HepG2 (cell line): Measurements from ENCODE around the gene FUZ. TPM values are rescaled to one million over a fixed set of nuclear protein-coding genes. Genes with fewer than 3 reads are reported as not detected.
A peak's percentile ranks its signal among the peaks of the same experiment; 100 is the strongest.

Source experiments
- ATAC-seq: fragments of 200-7000 bp; cut with Tn5 transposase; 3 replicates; pipeline ENCODE4 v1.9.1; 2020; ENCODE audit warnings: mild to moderate bottlenecking, moderate library complexity
- BruUV-seq: library from RNA; stranded (reverse); fragments of 400-500 nt; replicated peaks from 2 replicates; lab custom pipeline; 2021; lab: Mats Ljungman, UMichigan
- CTCF ChIA-PET: fragments of 300-600 bp; formaldehyde crosslinking; extraction: SDS; loops from one replicate; lab custom pipeline; 2021; ENCODE audit warnings: low total read pairs, inconsistent platforms, low intra/inter-chr PET ratio; lab: Yijun Ruan, JAX
- POLR2A ChIA-PET: fragments of 350-600 bp; sonication (Branson Sonifier 250); formaldehyde crosslinking; loops from one replicate; lab custom pipeline; 2020; ENCODE audit warnings: antibody characterized with exemption, inconsistent platforms; lab: Yijun Ruan, JAX
- DNase-seq: peaks from one replicate; pipeline ENCODE4 v3.0.0-alpha.2; 2015; ENCODE audit warnings: low spot score
- FAIRE-seq: peaks from 3 replicates; lab custom pipeline; 2011; peaks lifted over from hg19 to GRCh38; lab: Jason Lieb, UNC
- H2AFZ ChIP-seq: one replicate; pipeline ENCODE4 v1.6.1; 2011; ENCODE audit warnings: low read length, inconsistent platforms
- H3K27ac ChIP-seq: fragments of 300-600 bp; 3 replicates; pipeline ENCODE4 v1.8.0; 2011; ENCODE audit warnings: mixed run types, mild to moderate bottlenecking, mixed read lengths, low read length, inconsistent platforms; ENCODE audit not compliant: insufficient read depth; ENCODE audit errors: extremely low read length
- H3K27me3 ChIP-seq, 2 experiments: fragments of 200-600 bp in 1 of 2; 2 replicates in 1 of 2; 3 replicates in 1 of 2; pipeline versions ENCODE4 v1.6.0 to v1.8.0; 2011; ENCODE audit warnings: low read length in 2 of 2, mild to moderate bottlenecking in 2 of 2, moderate library complexity in 2 of 2, inconsistent platforms in 1 of 2; ENCODE audit not compliant: insufficient read depth in 2 of 2, control insufficient read depth in 1 of 2
- H3K36me3 ChIP-seq, 2 experiments: fragments of 200-600 bp in 1 of 2; replicated peaks in 1 of 2; 2 replicates in 1 of 2; 3 replicates in 1 of 2; pipeline versions ENCODE4 v1.5.1 to v1.8.0; 2011; ENCODE audit warnings: low read length in 2 of 2, inconsistent platforms in 1 of 2; ENCODE audit not compliant: insufficient read depth in 2 of 2, control insufficient read depth in 1 of 2
- H3K4me1 ChIP-seq: 2 replicates; pipeline ENCODE4 v1.5.1; 2012; ENCODE audit warnings: low read length, inconsistent platforms; ENCODE audit not compliant: insufficient read depth
- H3K4me2 ChIP-seq: 2 replicates; pipeline ENCODE4 v1.6.0; 2011; ENCODE audit warnings: low read depth, low read length, inconsistent platforms
- H3K4me3 ChIP-seq, 3 experiments: fragments of 200-600 bp in 1 of 3; sonication (generic), shearing (Covaris generic) in 1 of 3; replicated peaks in 1 of 3; 2 replicates each; pipeline ENCODE4 v1.5.1; 2011 to 2016; ENCODE audit warnings: low read length in 3 of 3, inconsistent platforms in 2 of 3, low read depth in 2 of 3, mild to moderate bottlenecking in 2 of 3, control low read depth in 1 of 3, mixed read lengths in 1 of 3; ENCODE audit not compliant: insufficient read depth in 1 of 3
- H3K79me2 ChIP-seq: one replicate; pipeline ENCODE4 v1.6.1; 2011; ENCODE audit warnings: low read length, inconsistent platforms; ENCODE audit not compliant: insufficient read depth
- H3K9ac ChIP-seq: 2 replicates; pipeline ENCODE4 v1.6.0; 2011; ENCODE audit warnings: mild to moderate bottlenecking, low read depth, low read length, inconsistent platforms; ENCODE audit not compliant: insufficient read depth
- H3K9me3 ChIP-seq: 2 replicates; pipeline ENCODE4 v1.5.1; 2012; ENCODE audit warnings: mild to moderate bottlenecking, low read length
- H4K20me1 ChIP-seq: 2 replicates; pipeline ENCODE4 v1.6.0; 2011; ENCODE audit warnings: inconsistent platforms, mild to moderate bottlenecking, low read length, moderate library complexity; ENCODE audit not compliant: insufficient read depth
- AGO2 ChIP-seq: fragments of 200-400 bp; formaldehyde crosslinking; optimal IDR thresholded peaks from 2 replicates; pipeline ENCODE3; 2017; ENCODE audit warnings: mild to moderate bottlenecking, low read depth, low read length, moderate library complexity
- ETV6 ChIP-seq: sonication (generic); formaldehyde crosslinking; conservative IDR thresholded peaks from 2 replicates; pipeline ENCODE4 v1.4.0; 2020; ENCODE audit warnings: missing genetic modification reagents
- HHEX ChIP-seq: IDR thresholded peaks from 2 replicates; pipeline ENCODE4 v1.6.1; 2016; ENCODE audit warnings: control low read depth
- MIXL1 ChIP-seq: IDR thresholded peaks from 2 replicates; pipeline ENCODE4 v1.6.1; 2016
- MYNN ChIP-seq: sonication (generic); formaldehyde crosslinking; IDR thresholded peaks from 2 replicates; pipeline ENCODE4 v1.4.0; 2020; ENCODE audit warnings: mild to moderate bottlenecking, low read depth, missing genetic modification reagents
- POGZ ChIP-seq: sonication (generic); formaldehyde crosslinking; IDR thresholded peaks from 2 replicates; pipeline ENCODE4 v1.4.0; 2020; ENCODE audit warnings: mild to moderate bottlenecking, missing genetic modification reagents
- RBFOX2 ChIP-seq: fragments of 200-400 bp; formaldehyde crosslinking; IDR thresholded peaks from 2 replicates; pipeline ENCODE4 v1.6.1; 2017; ENCODE audit warnings: low read depth, mild to moderate bottlenecking, low read length
- RBM39 ChIP-seq: fragments of 200-400 bp; formaldehyde crosslinking; IDR thresholded peaks from one replicate; pipeline ENCODE4 v1.6.1; 2018; ENCODE audit warnings: antibody characterized with exemption, mild to moderate bottlenecking, low read depth, low read length; ENCODE audit not compliant: poor library complexity, severe bottlenecking
- RNF2 ChIP-seq: fragments of 450-650 bp; conservative IDR thresholded peaks from 2 replicates; pipeline ENCODE4 v1.6.1; 2016; ENCODE audit warnings: low read depth
- ZNF17 ChIP-seq: sonication (generic); formaldehyde crosslinking; IDR thresholded peaks from 2 replicates; pipeline ENCODE4 v1.5.0; 2020; ENCODE audit warnings: mild to moderate bottlenecking, missing genetic modification reagents
- ZNF569 ChIP-seq: sonication (generic); formaldehyde crosslinking; IDR thresholded peaks from 2 replicates; pipeline ENCODE4 v1.5.0; 2020; ENCODE audit warnings: mild to moderate bottlenecking, missing genetic modification reagents, moderate library complexity, borderline replicate concordance
- ZNF577 ChIP-seq: sonication (generic); formaldehyde crosslinking; IDR thresholded peaks from 2 replicates; pipeline ENCODE4 v1.4.0; 2020; ENCODE audit warnings: mild to moderate bottlenecking, low read depth, missing genetic modification reagents, borderline replicate concordance
- WGBS: methylation state at CpG from one replicate; pipeline ENCODE4 v1.1.6; 2017; ENCODE audit warnings: low lambda C conversion rate; 5-methylcytosine and 5-hydroxymethylcytosine counted together
- in situ Hi-C: cut with HindIII; loops from 2 replicates; pipeline ENCODE4 v1.10.0; 2017; ENCODE audit warnings: low pct_unique_long_range_greater_than_20kb; ENCODE audit not compliant: extremely low pct_ligation_motif_present
- intact Hi-C: fragments of 100-400 bp; cut with micrococcal nuclease; formaldehyde crosslinking; loops from one replicate; pipeline ENCODE4 v1.10.0; 2022; ENCODE audit not compliant: unreplicated experiment
- polyA plus RNA-seq, 8 experiments: library from polyadenylated mRNA; depleted of rRNA in 3 of 8; stranded (reverse) in 7 of 8; unstranded in 1 of 8; fragments of >200 nt; fragmentation: Illumina TruSeq in 4 of 8; extraction: Trizol in 4 of 8; gene quantifications; 2 replicates each; pipeline versions ENCODE4 v1.2.1 to v1.2.3, GENCODE V29; 2011 to 2016; ENCODE audit warnings: low read depth in 4 of 8, missing spikeins in 1 of 8, mixed read lengths in 1 of 8; ENCODE audit not compliant: insufficient read depth in 1 of 8
- total RNA-seq, 5 experiments: library from RNA; depleted of rRNA; stranded (reverse); fragments of >200 nt; fragmentation: Illumina TruSeq; extraction: Trizol; gene quantifications; 2 replicates each; pipeline ENCODE4 v1.2.3, GENCODE V29; 2016; ENCODE audit warnings: low read depth in 1 of 5
- TF ChIP-seq, protein P1 (sequence below): sonication (generic); formaldehyde crosslinking; IDR thresholded peaks from 2 replicates; pipeline ENCODE4 v1.4.0; 2020; ENCODE audit warnings: missing genetic modification reagents
- TF ChIP-seq, protein P2 (sequence below): sonication (generic); formaldehyde crosslinking; IDR thresholded peaks from 2 replicates; pipeline ENCODE4 v1.5.1; 2020; ENCODE audit warnings: missing genetic modification reagents, mild to moderate bottlenecking, borderline replicate concordance
- TF ChIP-seq, protein P3 (sequence below): sonication (generic); formaldehyde crosslinking; IDR thresholded peaks from 2 replicates; pipeline ENCODE4 v1.5.1; 2020; ENCODE audit warnings: missing genetic modification reagents, mild to moderate bottlenecking, borderline replicate concordance

The FUZ gene
- total and polyA plus RNA-seq, 2 of the 13 experiments (the other 11 are each of a cell fraction or from before 2014, with no cell fraction given): 0.08 TPM; not detected in 1

DNA sequence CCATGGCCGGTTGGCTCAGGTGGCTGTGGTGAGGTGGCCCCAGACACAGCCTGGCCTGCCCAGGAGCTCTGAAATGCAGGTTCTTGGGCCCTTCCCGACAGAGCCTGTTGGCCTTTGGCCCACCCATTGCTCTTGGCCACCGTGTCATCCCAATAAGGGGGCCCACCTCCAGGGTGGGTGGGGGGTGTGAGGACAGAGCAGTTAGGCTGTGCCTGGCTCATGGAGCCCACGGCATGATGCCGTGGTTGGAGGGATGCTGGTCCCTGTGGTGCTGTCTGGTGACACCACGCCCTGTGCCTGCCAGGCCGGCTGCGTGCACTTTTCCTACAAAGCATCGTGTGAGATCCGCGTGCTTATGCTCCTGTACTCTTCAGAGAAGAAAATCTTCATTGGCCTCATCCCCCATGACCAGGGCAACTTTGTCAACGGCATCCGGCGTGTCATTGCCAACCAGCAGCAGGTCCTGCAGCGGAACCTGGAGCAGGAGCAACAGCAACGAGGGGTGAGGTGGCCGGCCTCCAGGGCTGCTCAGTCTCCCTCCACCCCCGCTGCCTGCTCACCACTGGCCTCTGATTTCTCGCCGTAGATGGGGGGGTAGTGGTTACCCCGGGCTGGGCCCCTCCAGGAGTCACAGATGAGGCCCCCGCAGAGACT, 46.7 kb upstream of the FUZ start (continued):
- TF ChIP-seq, protein P1, sequence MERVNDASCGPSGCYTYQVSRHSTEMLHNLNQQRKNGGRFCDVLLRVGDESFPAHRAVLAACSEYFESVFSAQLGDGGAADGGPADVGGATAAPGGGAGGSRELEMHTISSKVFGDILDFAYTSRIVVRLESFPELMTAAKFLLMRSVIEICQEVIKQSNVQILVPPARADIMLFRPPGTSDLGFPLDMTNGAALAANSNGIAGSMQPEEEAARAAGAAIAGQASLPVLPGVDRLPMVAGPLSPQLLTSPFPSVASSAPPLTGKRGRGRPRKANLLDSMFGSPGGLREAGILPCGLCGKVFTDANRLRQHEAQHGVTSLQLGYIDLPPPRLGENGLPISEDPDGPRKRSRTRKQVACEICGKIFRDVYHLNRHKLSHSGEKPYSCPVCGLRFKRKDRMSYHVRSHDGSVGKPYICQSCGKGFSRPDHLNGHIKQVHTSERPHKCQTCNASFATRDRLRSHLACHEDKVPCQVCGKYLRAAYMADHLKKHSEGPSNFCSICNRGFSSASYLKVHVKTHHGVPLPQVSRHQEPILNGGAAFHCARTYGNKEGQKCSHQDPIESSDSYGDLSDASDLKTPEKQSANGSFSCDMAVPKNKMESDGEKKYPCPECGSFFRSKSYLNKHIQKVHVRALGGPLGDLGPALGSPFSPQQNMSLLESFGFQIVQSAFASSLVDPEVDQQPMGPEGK (CRISPR knock-in tag): 0 out of 2 replicates have a peak, but pooled peaks have one; percentile 41

DNA sequence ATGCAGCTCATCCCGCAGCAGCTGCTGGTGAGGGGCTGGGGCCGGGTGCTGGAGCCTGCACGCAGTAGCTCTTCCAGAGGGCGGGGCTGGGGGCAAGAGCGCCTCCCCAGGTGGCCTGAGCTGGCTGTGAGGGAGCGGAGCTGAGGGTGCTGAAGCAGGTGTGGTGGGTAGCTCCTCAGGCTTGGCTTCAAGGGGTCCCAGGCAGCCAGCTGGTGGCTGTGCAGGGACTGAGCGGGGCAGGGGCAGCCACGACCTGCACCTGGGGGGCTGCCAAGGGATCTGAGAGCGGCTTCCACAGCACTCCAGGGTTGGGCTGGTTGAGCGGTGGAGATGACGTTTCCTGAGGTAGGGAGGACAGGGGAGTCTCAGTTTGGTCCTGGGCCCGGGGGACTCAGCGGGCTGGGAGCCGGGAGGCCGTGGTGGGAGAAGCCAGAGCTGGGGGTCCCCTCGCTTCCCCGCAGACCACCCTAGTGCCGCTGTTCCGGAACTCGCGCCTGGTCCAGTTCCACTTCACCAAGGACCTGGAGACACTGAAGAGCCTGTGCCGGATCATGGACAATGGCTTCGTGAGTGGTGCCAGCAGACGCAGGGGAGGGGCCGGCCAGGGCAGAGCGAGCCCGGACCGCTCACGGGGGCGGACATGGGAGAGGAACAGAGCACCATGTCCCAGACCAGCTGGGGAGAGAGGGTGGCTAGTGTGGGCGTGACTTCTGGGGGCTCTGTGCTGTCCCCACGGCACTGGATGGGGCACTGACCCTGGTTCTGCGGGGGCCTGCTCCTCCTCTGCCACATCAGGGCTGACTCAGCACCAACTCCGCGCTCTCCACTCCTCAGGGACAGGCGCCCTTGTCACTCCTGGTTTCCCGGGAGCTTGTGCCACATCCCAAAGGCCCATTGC, 45.2 kb upstream of the FUZ start:
- Histone ChIP-seq H3K36me3 (peaks cover 37 to 70% of the 10 kb centered on the region in 2 experiments), H3K4me2 (no peak overlapping the region), H3K27ac (no peak overlapping the region), H3K9ac (no peak overlapping the region), H3K79me2 (peaks cover 10% of the 10 kb centered on the region), H3K9me3 (no peaks in the 10 kb centered on the region), H2AFZ (no peak overlapping the region), H3K27me3 (no peaks in the 10 kb centered on the region), H3K4me3 (no peak overlapping the region), H4K20me1 (peaks cover 8% of the 10 kb centered on the region), H3K4me1 (peaks cover 6% of the 10 kb centered on the region; the same call in 1 of the 2 replicates)
- DNase-seq (no peak), ATAC-seq (no peak), FAIRE-seq (no peak)
- 94% methylated on average over 13 of the region's 37 CpGs for WGBS
- POLR2A ChIA-PET: interaction anchor here (1.1 to 1.8 kb wide), 3 partner anchors 11 to 48 kb away, joined by 4 to 6 read pairs (median 5); partner anchors contain the start of gene AKT1S1
- no TSS peak for BruUV-seq
- CTCF ChIA-PET: no interaction called here
- in situ Hi-C loops (no loop called here), intact Hi-C loops (no loop called here)
- TF ChIP-seq MIXL1 (CRISPR knock-in tag) (no peak), ETV6 (CRISPR knock-in tag) (no peak), AGO2 (peak; percentile 51), RBM39 (peak; percentile 75), RNF2 (no peak), POGZ (CRISPR knock-in tag) (no peak), ZNF17 (no peak), HHEX (CRISPR knock-in tag) (no peak), ZNF577 (CRISPR knock-in tag) (no peak), MYNN (CRISPR knock-in tag) (no peak), RBFOX2 (peak; percentile 81), ZNF569 (CRISPR knock-in tag) (no peak)
- TF ChIP-seq, protein P2, sequence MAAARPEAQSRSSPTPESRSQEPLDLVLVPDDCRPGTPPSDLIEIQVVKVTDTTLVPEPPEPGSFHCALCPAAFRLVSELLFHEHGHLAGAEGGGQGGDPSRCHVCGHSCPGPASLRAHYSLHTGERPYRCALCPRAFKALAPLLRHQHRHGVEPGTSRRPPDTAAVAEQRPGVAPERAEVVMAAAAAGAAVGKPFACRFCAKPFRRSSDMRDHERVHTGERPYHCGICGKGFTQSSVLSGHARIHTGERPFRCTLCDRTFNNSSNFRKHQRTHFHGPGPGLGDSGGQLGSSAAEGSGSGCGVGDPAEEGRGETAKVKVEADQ (CRISPR knock-in tag): no peak
- TF ChIP-seq, protein P3, sequence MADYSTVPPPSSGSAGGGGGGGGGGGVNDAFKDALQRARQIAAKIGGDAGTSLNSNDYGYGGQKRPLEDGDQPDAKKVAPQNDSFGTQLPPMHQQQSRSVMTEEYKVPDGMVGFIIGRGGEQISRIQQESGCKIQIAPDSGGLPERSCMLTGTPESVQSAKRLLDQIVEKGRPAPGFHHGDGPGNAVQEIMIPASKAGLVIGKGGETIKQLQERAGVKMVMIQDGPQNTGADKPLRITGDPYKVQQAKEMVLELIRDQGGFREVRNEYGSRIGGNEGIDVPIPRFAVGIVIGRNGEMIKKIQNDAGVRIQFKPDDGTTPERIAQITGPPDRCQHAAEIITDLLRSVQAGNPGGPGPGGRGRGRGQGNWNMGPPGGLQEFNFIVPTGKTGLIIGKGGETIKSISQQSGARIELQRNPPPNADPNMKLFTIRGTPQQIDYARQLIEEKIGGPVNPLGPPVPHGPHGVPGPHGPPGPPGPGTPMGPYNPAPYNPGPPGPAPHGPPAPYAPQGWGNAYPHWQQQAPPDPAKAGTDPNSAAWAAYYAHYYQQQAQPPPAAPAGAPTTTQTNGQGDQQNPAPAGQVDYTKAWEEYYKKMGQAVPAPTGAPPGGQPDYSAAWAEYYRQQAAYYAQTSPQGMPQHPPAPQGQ: no peak
